HG03135 (cell line): ENCODE measurements around the gene PPP1R16B.

Experiments
- ATAC-seq: cut with Tn5 transposase; IDR thresholded peaks from one replicate; pipeline ENCODE4 v1.9.1; 2021; ENCODE audit warnings: mild to moderate bottlenecking, moderate library complexity; ENCODE audit not compliant: unreplicated experiment

The PPP1R16B gene

DNA sequence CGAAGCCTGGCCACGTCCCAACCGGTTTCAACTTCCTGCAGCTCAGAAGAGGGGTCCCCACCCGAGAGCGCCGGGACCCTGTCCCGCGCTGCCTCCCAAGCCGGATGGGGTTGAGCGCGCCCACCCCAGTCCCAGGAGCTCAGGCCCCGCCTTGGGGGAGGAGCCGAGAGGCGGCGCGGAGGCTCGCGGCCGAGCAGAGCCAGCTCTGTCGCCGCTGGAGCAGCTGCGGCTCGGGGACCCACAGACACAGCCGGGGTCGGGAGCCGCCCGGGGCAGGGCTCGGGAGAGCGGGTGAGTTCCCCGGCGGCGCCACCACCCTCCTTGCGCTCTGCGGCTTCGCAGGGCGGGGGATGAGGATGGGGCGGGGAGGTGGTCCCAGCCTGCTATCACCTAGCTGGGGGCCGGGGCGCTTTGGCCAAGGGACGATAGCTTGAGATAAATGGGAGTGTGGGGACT lies at the start of gene PPP1R16B:
TSS of gene PPP1R16B (plus strand) at position 196 of the 456 bp plus-strand sequence. CDS start 30,229 bp downstream, outside the sequence.
- ATAC-seq: peak; percentile 65

DNA sequence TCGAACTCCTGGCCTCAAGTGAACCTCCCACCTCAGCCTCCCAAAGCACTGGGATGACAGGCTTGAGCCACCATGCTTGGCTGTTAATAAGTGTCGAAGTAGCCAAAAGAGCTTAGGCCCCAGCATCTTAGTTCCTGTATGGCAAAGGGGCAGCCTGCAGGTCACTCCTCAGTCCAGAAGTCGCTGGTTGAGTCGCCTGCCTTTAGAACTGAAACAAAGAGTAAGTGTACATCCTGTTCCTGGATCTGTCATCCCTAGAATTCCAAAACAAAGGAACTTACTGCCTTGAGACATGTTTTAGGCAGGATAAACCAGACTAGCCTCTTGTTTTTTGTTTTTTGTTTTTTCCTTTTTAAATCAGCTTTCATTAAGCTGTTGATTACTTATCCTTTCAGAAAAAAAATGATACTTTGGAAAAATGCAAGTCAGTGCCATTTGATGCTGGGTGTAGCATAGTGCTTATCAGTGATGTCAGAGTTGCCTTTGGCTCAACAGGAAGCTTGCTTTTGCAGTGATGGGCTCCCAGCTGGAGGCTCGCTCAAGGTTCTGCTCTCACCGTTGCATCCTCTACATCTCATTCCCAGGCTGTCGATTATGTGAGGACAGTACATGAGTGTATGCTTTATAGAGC lies 48.2 kb upstream of the PPP1R16B start:
- ATAC-seq: no peak

DNA sequence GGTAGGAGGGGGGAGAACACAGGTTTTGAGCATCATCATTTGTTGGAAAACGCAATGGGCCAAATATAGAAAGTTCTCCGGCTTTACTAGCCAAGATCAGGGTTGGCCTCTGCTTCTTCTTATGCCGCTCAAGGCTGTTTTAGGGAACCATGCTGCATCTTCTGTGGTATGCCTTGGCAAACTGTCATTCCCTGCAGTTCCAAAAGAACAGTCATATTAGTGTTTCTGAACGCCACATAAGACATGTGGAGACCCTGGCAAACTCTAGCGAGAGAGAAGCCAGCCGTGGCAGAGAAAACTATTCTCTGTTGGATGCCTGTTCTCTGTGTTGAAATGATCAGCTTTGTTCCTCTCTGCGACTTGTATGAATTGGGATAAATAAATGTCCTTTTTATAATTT lies 46.4 kb upstream of the PPP1R16B start:
- no peak for ATAC-seq

GRCh38 chr20:38760978-38761377 lies 44.5 kb upstream of the PPP1R16B start:
- no peak for ATAC-seq

DNA sequence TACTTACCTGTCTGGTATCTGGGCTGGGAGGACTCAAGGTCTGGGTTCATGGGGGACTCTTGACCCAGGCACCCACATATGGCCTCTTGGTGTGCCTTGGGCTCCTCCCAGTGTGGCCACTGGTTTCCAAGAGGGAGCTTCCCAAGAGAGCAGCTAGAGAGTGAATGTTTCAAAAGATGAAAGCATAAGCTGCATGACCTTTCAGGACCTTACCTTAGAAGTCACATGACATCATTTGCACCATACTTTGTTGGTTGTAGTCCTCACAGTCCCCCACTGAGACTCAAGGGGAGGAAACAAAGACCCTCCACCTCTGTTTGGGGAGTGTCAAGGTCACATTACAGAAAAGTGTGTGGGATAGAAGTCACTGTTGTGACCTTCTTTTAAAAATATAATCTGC lies 43.3 kb upstream of the PPP1R16B start:
- ATAC-seq: no peak

DNA sequence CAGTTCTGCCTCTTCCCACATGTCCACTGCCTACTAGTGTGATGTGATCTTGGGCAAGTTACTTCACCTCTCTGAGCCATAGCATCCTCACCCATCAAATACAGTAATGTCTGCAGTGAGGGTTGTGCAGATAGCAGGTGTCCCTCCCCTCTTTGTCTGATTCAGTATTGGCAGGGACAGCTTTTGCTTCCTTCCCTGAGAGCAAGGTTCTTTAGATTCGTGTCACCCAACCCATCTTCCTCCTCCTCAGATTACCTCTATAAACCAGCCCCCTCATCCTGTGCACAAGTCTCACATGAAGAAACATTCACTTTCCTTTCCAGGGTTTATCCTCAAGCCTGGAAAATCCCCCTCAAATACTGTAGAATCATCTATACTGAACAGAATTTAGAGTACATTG lies 41.9 kb upstream of the PPP1R16B start:
- no peak for ATAC-seq

DNA sequence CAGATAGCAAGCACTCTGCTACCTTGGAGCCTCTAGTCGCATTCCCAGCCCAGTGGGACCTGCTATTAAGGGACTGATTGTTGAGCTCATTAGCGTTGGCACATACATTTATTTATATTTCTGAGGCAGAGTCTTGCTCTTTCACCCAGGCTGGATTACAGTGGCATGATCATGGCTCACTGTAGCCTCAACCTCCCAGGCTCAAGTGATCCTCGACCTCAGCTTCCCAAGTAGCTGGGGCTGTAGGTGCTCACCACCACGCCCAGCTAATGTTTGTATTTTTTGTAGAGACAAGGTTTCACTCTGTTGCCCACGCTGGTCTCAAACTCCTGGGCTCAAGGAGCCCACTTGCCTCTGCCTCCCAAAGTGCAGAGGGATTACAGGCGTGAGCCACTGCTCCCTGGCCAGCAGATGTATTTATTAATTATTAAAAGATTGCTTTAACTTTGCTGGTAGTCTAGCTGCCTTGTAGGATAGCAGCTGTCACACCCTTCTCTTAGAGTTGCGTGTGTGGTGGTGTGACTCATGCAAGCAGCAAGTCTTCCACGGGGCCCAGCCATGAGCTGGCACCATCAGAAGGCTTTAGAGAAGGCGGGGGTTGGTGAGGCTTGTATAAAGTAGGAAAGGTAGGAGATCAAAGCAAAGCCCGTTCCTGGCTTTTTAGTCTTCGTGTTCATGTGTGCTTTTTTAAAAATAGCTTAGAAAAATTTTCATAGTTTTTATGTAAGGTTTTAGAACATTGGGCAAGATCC lies 40.8 kb upstream of the PPP1R16B start:
- ATAC-seq: no peak

GRCh38 chr20:38766071-38766470 lies 39.4 kb upstream of the PPP1R16B start:
- ATAC-seq: no peak

DNA sequence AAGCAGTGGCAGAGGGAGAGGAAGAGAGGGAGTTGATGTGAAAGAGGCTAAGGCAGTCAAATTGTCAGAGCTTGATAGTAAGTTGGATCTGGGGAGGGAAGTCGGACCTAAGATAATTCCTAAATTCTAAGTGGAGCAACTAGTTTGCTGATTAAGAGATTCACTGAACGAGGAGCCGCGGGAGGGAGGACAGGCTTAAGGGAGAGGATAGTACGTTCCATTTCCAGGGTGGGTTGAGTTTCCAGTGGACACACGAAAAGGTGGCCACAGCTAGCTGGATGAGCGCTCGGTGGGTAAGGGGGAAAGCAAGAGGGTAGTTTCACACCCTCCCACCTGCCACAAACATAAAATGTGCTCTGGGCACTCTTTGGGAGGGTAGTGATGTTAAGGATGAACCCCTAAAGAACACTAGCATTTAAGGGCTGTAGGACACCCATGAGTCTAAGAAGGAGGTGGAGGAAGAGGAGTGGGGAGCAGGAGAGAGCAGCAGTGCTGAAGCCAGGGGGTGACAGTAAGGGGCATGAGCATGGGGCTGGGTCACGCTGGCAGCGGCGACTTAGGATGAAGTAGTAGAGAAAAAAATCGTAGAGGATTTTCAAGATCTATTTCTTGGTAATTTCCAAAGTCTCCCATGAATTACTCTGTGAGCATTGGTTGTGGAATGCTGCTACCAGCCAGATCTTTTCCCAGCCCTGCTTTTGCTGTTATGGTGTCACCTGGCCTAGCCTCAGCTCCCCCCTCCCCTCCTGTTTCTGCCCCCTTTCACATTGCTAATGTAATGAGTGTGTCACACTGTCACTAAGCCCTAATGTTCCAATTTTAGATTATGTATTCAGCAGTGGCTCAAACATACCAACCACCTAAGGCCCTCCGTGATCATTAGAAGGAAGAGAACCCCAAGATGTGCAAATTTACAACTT lies 35.9 kb upstream of the PPP1R16B start:
- no peak for ATAC-seq

DNA sequence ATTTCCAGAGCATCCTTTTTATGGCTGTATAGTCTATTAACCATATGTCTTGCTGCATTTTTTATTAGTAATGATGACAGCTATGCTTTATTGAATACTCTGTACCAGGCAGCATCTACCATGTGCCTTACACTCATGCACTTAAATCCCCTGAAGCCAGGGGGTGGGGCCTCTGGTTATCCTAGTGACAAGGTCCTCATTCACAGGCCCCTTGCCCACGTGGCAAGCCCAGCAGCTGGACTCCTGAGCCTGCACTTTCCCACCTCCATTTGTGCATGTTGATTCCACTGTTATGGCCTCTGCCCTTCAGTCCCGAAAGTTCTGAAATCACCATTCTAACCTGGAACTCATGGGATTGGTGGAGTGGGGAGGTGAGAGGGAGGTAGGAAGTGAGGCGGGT lies 35.0 kb upstream of the PPP1R16B start:
- no peak for ATAC-seq

- ATAC-seq: no peak
Observed at GRCh38 chr20:38770970-38771369, 34.5 kb upstream of the PPP1R16B start.

DNA sequence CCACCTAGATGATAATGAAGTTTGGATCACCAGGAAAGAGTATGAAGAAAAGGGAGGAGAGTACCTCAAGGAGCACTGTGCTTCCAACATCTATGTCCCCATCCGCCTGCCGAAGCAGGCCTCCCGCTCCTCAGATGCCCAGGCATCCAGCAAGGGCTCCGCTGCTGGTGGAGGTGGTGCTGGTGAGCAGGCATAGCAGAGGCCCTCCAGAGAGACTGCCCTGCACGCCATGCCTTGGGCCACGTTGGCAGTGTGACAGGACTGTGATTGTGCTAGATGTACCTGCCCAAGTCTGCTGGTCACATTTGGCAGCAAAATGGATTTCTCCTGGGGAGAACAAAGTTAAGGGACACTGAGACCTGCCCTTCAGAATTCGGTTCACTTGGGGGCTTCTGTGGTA lies 33.9 kb upstream of the PPP1R16B start:
- ATAC-seq: no peak

DNA sequence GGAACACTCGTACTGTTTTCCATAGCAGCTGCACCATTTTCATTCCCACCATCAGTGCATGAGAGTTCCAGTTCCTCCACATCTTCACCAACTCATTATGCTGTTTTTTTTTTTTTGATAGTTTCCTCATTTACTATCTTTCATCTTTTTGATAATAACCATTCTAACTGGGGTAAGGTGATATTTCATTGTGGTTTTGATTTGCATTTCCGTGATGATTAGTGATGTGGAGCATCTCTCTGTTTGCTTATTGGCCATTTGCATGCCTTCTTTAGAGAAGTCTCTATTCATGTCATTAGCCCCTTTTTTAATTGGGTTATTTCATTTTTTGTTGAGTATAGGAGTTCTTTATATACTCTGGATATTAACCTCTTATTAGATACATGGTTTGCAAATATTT lies 31.3 kb upstream of the PPP1R16B start:
- ATAC-seq: no peak

- no peak for ATAC-seq
Observed at GRCh38 chr20:38776363-38776762, 29.1 kb upstream of the PPP1R16B start.

DNA sequence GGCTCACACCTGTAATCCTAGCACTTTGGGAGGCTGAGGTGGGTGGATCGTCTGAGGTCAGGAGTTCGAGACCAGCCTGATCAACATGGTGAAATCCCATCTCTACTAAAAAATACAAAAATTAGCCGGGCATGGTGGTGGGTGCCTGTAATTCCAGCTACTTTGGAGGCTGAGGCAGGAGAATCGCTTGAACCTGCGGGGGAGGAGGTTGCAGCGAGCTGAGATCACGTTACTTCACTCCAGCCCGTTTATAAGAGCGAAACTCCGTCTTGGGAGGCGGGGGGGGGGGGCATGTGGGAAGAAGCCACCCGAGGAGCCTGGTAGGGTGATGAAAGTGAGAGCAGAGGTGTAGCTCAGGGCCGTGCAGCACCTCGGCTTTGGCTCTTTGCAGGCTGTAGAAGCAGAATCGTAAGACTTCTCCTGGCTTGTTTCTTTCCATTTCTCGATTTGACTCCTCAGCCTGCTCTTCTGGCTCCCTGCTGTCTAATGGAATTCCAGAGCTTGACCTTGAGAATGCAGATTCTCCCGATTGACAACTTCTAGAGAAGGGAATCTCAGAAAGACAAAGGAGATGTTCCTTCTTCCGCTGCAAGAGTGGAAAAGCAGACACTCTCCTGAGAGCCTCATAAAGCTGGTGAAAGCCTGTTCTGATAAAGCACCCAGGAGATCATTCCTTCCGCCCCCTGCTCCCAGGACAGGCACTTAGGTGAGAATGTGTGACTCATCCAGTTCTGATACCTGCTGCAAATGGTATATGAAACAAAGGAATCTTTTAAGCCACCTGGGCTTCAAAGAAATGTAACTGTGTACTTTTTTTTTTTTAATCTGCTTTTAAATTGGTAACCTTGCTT lies 26.0 kb upstream of the PPP1R16B start:
- ATAC-seq: no peak

DNA sequence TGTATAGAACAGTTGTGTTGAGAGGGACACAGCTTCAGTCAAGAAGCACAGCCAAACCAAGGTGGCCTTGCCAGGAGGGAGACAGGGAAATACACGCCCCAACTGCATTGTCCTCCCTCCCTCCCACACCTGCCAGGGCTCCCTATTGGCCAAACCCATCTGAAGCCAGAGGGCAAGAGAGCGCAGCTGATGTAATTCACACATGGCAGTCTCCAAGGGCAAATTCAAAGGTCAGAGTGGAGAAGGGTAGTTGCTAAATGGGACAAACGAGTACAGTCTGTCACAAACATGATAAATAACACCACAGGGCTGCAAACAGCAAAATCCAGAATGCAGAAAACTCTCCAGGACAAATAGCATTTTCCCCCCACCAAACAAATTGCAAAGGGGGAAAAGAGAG lies 23.2 kb upstream of the PPP1R16B start:
- ATAC-seq: no peak

- ATAC-seq: no peak
Observed at GRCh38 chr20:38787870-38788269, 17.6 kb upstream of the PPP1R16B start.

DNA sequence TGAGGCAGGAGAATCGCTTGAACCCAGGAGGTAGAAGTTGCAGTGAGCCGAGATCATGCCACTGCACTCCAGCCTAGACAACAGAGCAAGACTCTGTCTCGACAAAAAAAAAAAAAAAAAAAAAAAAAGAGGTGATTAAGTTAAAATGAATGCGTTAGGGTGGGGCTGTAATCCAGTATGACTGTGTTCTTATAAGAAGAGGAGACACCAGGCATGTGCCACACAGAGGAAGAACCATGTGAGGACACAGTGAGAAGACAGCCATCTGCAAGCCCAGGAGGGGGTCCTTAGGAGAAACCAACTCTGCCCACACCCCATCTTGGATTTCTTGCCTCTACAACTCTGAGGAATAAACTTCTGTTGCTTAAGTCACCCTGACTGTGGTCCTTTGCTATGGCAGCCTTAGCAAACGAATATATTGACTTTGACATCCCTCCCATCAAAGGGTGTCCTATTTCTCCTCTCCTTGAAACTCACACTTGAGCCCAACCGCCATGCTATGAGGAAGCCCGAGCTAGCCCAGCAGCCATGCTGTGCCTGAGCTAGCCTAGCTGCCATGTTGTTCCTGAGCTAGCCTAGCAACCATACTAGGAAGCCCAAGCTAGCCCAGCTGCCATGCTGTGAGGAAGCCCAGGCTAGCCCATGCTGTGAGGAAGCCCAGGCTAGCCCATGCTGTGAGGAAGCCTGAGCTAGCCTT lies 15.8 kb upstream of the PPP1R16B start:
- no peak for ATAC-seq

DNA sequence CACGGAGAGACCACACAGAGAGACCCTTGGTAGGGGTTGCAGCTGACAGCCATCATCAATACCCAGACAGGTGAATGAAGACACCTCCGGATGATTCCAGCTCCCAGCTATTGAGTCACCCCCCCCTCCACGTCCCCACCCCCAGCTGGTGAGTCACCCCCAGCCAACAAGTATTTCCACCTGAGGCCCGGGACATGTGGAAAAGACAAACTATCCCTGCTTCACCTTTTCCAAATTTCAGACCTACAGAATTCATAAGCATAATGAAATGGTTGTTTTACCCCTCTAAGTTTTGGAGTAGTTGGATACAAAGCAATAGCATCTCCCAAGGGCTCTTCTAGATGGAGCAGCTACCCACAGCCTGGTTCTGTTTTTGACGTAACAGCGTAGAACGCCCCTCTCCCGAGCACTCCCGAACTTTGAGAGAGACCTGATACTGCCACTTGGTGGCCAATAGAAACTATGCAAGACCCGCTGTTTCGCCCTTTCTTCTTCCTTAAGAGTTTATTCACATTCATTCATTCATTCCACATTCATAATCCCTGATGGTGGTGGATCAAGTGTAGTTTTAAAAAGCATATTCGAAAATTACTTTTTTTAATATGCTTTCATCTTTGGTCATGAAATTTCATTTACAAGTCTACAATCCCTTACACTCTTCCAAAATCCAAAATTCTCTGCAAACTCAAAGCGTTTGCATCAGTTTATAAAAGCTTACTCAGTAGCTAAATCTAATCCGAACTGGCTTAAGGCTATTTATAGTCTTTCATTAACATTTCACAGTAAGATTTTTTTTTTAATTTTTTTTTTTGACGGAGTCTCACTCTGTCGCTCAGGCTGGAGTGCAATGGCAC lies 15.1 kb upstream of the PPP1R16B start:
- no peak for ATAC-seq
